ENCODE data around the gene VPS33B.

DNA sequence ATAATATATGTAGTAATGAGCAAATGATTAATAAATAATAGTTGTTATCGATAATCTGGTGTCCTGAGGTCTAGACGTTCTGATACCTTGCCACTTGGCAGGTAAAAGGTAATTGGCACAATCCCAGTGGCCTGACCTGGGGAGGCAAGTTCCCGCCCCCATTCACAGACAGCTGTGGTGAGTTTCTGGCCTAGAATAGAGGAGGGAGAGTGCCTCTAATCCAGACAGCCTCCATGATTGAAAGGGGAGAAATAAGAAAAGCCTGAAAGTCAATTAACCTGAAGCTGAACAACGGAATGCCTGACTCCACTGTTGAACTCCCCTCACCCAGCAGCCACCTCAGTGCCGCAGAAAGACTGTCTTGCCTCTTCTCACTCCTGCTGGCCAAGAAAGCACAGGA lies 39.6 kb upstream of the VPS33B start:
- TF ChIP-seq CTCF (IDR thresholded peaks at IDR 0.05): no peak
- TF ChIP-seq POLR2A (IDR thresholded peaks at IDR 0.05): no peak

All from thyroid gland (tissue), 4 donors.